CD4-positive, alpha-beta T cell treated with Interleukin-15 for 4 hours (primary cell): ENCODE data around the gene TAF11L7.
"Not testable (repeated sequence)": the region's sequence is repeated elsewhere in the genome, so short reads cannot be mapped to it uniquely, and the experiment has no call there.

ENCODE experiments used
- DNase-seq: peaks from one replicate; pipeline ENCODE4 v3.0.0-alpha.2; 2020; ENCODE audit warnings: low spot score

TAF11L7 gene

GRCh38 chr5:17585658-17586057, at the start of gene TAF11L7:
Gene TAF11L7, minus strand, starts transcription at chr5:17585758.
- not testable (repeated sequence) for DNase-seq

GRCh38 chr5:17634160-17634559, 48.6 kb upstream of the TAF11L7 start, which contains the start of gene TAF11L14:
Gene TAF11L14, plus strand, starts transcription at chr5:17634460.
- no peak for DNase-seq

- DNase-seq: not testable (repeated sequence)
Measured at GRCh38 chr5:17631788-17632187, 46.2 kb upstream of the TAF11L7 start, which contains the start of gene TAF11L13. Gene TAF11L13, plus strand, starts transcription at chr5:17632088.

- no peak for DNase-seq
Measured at GRCh38 chr5:17625686-17626085, 40.1 kb upstream of the TAF11L7 start.

GRCh38 chr5:17620627-17621026, 35.1 kb upstream of the TAF11L7 start:
- no peak for DNase-seq

- no peak for DNase-seq
Measured at GRCh38 chr5:17619354-17619753, 33.8 kb upstream of the TAF11L7 start.

- no peak for DNase-seq
Measured at GRCh38 chr5:17614872-17615605, 29.5 kb upstream of the TAF11L7 start.

GRCh38 chr5:17610092-17610491, 24.5 kb upstream of the TAF11L7 start, which contains the start of gene TAF11L12:
Gene TAF11L12, plus strand, starts transcription at chr5:17610392.
- DNase-seq: not testable (repeated sequence)

- not testable (repeated sequence) for DNase-seq
Measured at GRCh38 chr5:17607461-17607860, 21.9 kb upstream of the TAF11L7 start.

GRCh38 chr5:17604951-17605350, 19.4 kb upstream of the TAF11L7 start:
- DNase-seq: no peak

- not testable (repeated sequence) for DNase-seq
Measured at GRCh38 chr5:17603880-17604279, 18.3 kb upstream of the TAF11L7 start, which contains the start of gene TAF11L11. Gene TAF11L11, plus strand, starts transcription at chr5:17604183.

- not testable (repeated sequence) for DNase-seq
Measured at GRCh38 chr5:17597728-17598127, 12.2 kb upstream of the TAF11L7 start, which contains the start of gene TAF11L10. Gene TAF11L10, minus strand, starts transcription at chr5:17597828.

- DNase-seq: not testable (repeated sequence)
Measured at GRCh38 chr5:17594255-17594654, 8.7 kb upstream of the TAF11L7 start, which contains the start of gene TAF11L9. Gene TAF11L9, minus strand, starts transcription at chr5:17594394.

GRCh38 chr5:17590860-17591259, 5.3 kb upstream of the TAF11L7 start, which contains the start of gene TAF11L8:
Gene TAF11L8, minus strand, starts transcription at chr5:17590960.
- not testable (repeated sequence) for DNase-seq
